ENCODE data around the gene KANSL1. TPM values are rescaled to one million over a fixed set of nuclear protein-coding genes. Genes with fewer than 3 reads are reported as not detected.

Gene KANSL1
- total and polyA plus RNA-seq, 2 experiments from 2014 or later, result 37.3 to 84.3 TPM

DNA sequence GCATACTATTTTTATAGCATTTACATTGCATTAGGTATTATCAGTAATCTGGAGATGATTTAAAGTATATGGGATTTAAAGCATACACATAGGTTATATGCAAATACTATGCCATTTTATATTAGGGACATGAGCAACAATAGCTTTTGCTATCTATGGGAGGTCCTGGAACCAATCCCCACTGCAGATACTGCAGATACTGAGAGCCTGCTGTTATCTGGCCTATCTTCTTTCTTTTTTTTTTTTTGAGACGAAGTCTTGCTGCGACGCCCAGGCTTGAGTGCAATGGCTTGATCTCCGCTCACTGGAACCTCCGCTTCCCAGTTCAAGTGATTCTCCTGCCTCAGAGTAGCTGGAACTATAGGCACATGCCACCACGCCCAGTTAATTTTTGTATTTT lies 156.7 kb downstream of the KANSL1 start:
- Histone ChIP-seq H3K27me3 (no peaks in the 10 kb centered on the region), H3K4me3 (no peak overlapping the region), H3K27ac (no peak overlapping the region), H3K4me1 (ENCODE audit: insufficient read depth) (no peaks in the 10 kb centered on the region), H3K4me2 (no peak overlapping the region), H3K79me2 (peaks cover 14% of the 10 kb centered on the region), H2AFZ (no peak overlapping the region), H3K36me3 (replicated peaks; ENCODE audit: insufficient read depth, low read depth) (peaks cover 5% of the 10 kb centered on the region), H3K9me2 (replicated peaks; ENCODE audit: insufficient read depth) (no peaks in the 10 kb centered on the region), H3K9me3 (ENCODE audit: low read depth) (no peaks in the 10 kb centered on the region), H4K20me1 (ENCODE audit: insufficient read depth, poor library complexity, severe bottlenecking) (peaks cover 6% of the 10 kb centered on the region)
- WGBS (ENCODE audit: low lambda C conversion rate, missing lambda C conversion rate), result 91% methylated on average over 6 of the region's 6 CpGs
- no peak for TF ChIP-seq EZH2 (IDR thresholded peaks at IDR 0.05; ENCODE audit: borderline replicate concordance)
- TF ChIP-seq EZH2phosphoT487 (IDR thresholded peaks at IDR 0.05; ENCODE audit: low read depth, severe bottlenecking, unreplicated experiment), result no peak
- TF ChIP-seq, protein P1, sequence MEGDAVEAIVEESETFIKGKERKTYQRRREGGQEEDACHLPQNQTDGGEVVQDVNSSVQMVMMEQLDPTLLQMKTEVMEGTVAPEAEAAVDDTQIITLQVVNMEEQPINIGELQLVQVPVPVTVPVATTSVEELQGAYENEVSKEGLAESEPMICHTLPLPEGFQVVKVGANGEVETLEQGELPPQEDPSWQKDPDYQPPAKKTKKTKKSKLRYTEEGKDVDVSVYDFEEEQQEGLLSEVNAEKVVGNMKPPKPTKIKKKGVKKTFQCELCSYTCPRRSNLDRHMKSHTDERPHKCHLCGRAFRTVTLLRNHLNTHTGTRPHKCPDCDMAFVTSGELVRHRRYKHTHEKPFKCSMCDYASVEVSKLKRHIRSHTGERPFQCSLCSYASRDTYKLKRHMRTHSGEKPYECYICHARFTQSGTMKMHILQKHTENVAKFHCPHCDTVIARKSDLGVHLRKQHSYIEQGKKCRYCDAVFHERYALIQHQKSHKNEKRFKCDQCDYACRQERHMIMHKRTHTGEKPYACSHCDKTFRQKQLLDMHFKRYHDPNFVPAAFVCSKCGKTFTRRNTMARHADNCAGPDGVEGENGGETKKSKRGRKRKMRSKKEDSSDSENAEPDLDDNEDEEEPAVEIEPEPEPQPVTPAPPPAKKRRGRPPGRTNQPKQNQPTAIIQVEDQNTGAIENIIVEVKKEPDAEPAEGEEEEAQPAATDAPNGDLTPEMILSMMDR (IDR thresholded peaks at IDR 0.05; ENCODE audit: poor library complexity), result no peak
- DNase-seq (ENCODE audit: low spot score), result no peak

DNA sequence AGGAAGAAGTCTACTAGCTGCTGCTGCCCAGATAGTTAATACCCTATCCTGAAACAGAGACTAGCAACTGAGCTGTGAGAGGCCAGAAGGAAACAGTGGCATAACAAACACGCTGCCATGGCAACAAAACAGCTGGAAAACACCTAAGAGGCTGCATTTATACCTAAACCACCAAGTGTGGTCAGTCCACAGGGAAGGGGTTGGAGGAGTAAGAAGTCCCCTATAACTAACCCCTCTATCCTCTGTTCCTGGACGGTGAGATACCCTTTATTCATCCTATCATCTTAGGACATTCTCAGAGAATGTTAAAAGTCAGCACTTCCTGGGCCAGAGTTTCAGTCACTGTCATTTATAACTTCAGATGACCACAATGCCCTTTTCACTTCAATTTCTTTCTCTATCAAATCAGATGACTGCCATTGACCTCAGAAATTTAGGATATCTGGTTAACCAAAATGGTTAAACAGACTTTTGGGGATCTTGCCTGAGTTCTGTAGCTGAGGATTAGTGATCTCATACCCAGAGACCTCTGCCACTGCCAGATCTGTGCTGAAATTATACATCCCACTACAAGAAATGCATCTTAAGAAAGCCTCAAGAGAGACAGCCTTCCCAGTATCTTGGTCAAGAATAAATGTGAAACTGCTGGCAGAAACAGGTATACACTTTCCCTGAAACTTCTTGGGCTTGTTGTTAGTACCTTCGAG lies 158.0 kb downstream of the KANSL1 start:
- H3K36me3 ChIP-seq (replicated peaks; ENCODE audit: insufficient read depth, low read depth), result peaks cover 5% of the 10 kb centered on the region
- H3K9me3 ChIP-seq (ENCODE audit: low read depth), result no peaks in the 10 kb centered on the region
- H3K27ac ChIP-seq, result no peak overlapping the region
- no peak overlapping the region for H3K4me2 ChIP-seq
- peaks cover 6% of the 10 kb centered on the region for H4K20me1 ChIP-seq (ENCODE audit: insufficient read depth, poor library complexity, severe bottlenecking)
- DNase-seq (ENCODE audit: low spot score), result no peak
- no peaks in the 10 kb centered on the region for H3K9me2 ChIP-seq (replicated peaks; ENCODE audit: insufficient read depth)
- no peaks in the 10 kb centered on the region for H3K4me1 ChIP-seq (ENCODE audit: insufficient read depth)
- no peak overlapping the region for H2AFZ ChIP-seq
- peaks cover 3% of the 10 kb centered on the region for H3K79me2 ChIP-seq
- TF ChIP-seq, protein P1 (IDR thresholded peaks at IDR 0.05; ENCODE audit: poor library complexity), result no peak
- TF ChIP-seq EZH2 (IDR thresholded peaks at IDR 0.05; ENCODE audit: borderline replicate concordance) (no peak), EZH2phosphoT487 (IDR thresholded peaks at IDR 0.05; ENCODE audit: low read depth, severe bottlenecking, unreplicated experiment) (no peak)
- H3K27me3 ChIP-seq, result no peaks in the 10 kb centered on the region
- H3K4me3 ChIP-seq, result no peak overlapping the region
- WGBS (ENCODE audit: low lambda C conversion rate, missing lambda C conversion rate), result 94% methylated on average over 3 of the region's 3 CpGs

DNA sequence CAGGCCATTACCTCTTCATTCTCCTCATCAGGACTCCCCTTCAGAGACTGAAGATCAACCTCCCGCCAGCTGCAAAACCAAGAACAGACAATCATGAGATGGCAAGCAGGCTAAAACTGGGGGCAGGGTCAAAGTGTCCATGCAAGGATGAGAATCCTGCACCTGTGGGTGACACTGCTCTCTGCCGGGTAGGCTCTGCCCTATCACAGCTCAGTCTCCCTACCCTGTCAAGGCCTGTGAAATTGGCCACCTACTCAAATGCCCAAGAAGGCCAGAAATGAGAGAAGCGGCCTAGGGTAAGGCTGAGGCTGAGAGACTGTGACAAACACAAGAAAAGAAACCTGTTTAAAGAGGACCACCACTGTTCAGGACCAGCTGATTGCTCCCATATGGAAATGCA lies 159.8 kb downstream of the KANSL1 start:
- DNase-seq (ENCODE audit: low spot score), result no peak
- Histone ChIP-seq H3K9me2 (replicated peaks; ENCODE audit: insufficient read depth) (no peaks in the 10 kb centered on the region), H3K27me3 (no peaks in the 10 kb centered on the region), H3K9me3 (ENCODE audit: low read depth) (no peaks in the 10 kb centered on the region), H3K4me2 (no peak overlapping the region), H4K20me1 (ENCODE audit: insufficient read depth, poor library complexity, severe bottlenecking) (peaks cover 8% of the 10 kb centered on the region), H3K4me1 (ENCODE audit: insufficient read depth) (no peaks in the 10 kb centered on the region), H3K4me3 (no peak overlapping the region), H2AFZ (no peak overlapping the region), H3K36me3 (replicated peaks; ENCODE audit: insufficient read depth, low read depth) (no peaks in the 10 kb centered on the region), H3K79me2 (peaks cover 3% of the 10 kb centered on the region), H3K27ac (no peak overlapping the region)
- TF ChIP-seq EZH2phosphoT487 (IDR thresholded peaks at IDR 0.05; ENCODE audit: low read depth, severe bottlenecking, unreplicated experiment) (no peak), EZH2 (IDR thresholded peaks at IDR 0.05; ENCODE audit: borderline replicate concordance) (no peak)
- TF ChIP-seq, protein P1 (IDR thresholded peaks at IDR 0.05; ENCODE audit: poor library complexity), result no peak
- 88% methylated on average over 3 of the region's 3 CpGs for WGBS (ENCODE audit: low lambda C conversion rate, missing lambda C conversion rate)

Measured in hepatocyte (in vitro differentiated cells).